GM12874 (cell line): ENCODE measurements around the gene PEMT.

Experiments
- CTCF ChIP-seq: IDR thresholded peaks from 2 replicates; pipeline ENCODE4 v1.5.1; 2011; ENCODE audit warnings: low read depth, mild to moderate bottlenecking, control low read depth, low read length, moderate library complexity; ENCODE audit not compliant: insufficient read depth

The PEMT gene

GRCh38 chr17:17540278-17540906 is 51.1 kb downstream of the PEMT start:
- TF ChIP-seq CTCF, result no peak

GRCh38 chr17:17539591-17539990 is 51.9 kb downstream of the PEMT start:
- TF ChIP-seq CTCF, result no peak

- no peak for TF ChIP-seq CTCF
Measured at GRCh38 chr17:17538417-17539391, 52.8 kb downstream of the PEMT start.

- TF ChIP-seq CTCF, result no peak
Measured at GRCh38 chr17:17537311-17538099, 54.0 kb downstream of the PEMT start.

- no peak for TF ChIP-seq CTCF
Measured at GRCh38 chr17:17536702-17537101, 54.8 kb downstream of the PEMT start.

- TF ChIP-seq CTCF, result no peak
Measured at GRCh38 chr17:17535957-17536356, 55.6 kb downstream of the PEMT start.
